ENCODE measurements around the gene ATP6V0E1.
A peak's percentile ranks its signal among the peaks of the same experiment; 100 is the strongest.

Gene ATP6V0E1

GRCh38 chr5:172957458-172957857 lies 26.1 kb upstream of the ATP6V0E1 start:
- no peak for DNase-seq

GRCh38 chr5:172958331-172959046 lies 25.1 kb upstream of the ATP6V0E1 start:
- DNase-seq = peak; percentile 14

GRCh38 chr5:172959824-172960799 lies 23.5 kb upstream of the ATP6V0E1 start:
- DNase-seq = no peak

- no peak for DNase-seq
These were observed 13.7 kb upstream of the ATP6V0E1 start for GRCh38 chr5:172969921-172970320.

- DNase-seq = no peak
These were observed 12.1 kb upstream of the ATP6V0E1 start for GRCh38 chr5:172971482-172971881.

- DNase-seq = no peak
These were observed 11.0 kb upstream of the ATP6V0E1 start for GRCh38 chr5:172972552-172972951.

- DNase-seq = no peak
These were observed 10.2 kb upstream of the ATP6V0E1 start for GRCh38 chr5:172973127-172973916.

GRCh38 chr5:172973931-172974330 lies 9.6 kb upstream of the ATP6V0E1 start:
- no peak for DNase-seq

- DNase-seq = no peak
These were observed 8.3 kb upstream of the ATP6V0E1 start for GRCh38 chr5:172975289-172975688.

GRCh38 chr5:172979778-172980177 lies 3.8 kb upstream of the ATP6V0E1 start:
- no peak for DNase-seq

- DNase-seq = no peak
These were observed 1.6 kb upstream of the ATP6V0E1 start for GRCh38 chr5:172981931-172982330.

- peak; percentile 36 for DNase-seq
These were observed 828 bp downstream of the ATP6V0E1 start for GRCh38 chr5:172984244-172984953.

GRCh38 chr5:172985596-172985995 lies 2.0 kb downstream of the ATP6V0E1 start:
- no peak for DNase-seq

GRCh38 chr5:172988276-172988675 lies 4.7 kb downstream of the ATP6V0E1 start:
- no peak for DNase-seq

- no peak for DNase-seq
These were observed 7.2 kb downstream of the ATP6V0E1 start for GRCh38 chr5:172990776-172991175.

GRCh38 chr5:172994405-172994804 lies 10.8 kb downstream of the ATP6V0E1 start:
- no peak for DNase-seq

- DNase-seq = no peak
These were observed 15.9 kb downstream of the ATP6V0E1 start for GRCh38 chr5:172999372-172999973.

GRCh38 chr5:172999974-173000373 lies 16.4 kb downstream of the ATP6V0E1 start:
- DNase-seq = peak; percentile 25

GRCh38 chr5:173001229-173001841 lies 17.8 kb downstream of the ATP6V0E1 start:
- DNase-seq = no peak

GRCh38 chr5:173003360-173003759 lies 19.8 kb downstream of the ATP6V0E1 start:
- no peak for DNase-seq

- no peak for DNase-seq
These were observed 20.4 kb downstream of the ATP6V0E1 start for GRCh38 chr5:173004013-173004412.
